GM21526 (cell line): ENCODE measurements around the gene TNNI2.
"Not testable (repeated sequence)": the region's sequence is repeated elsewhere in the genome, so short reads cannot be mapped to it uniquely, and the experiment has no call there.

Experiments used
- ATAC-seq: cut with Tn5 transposase; IDR thresholded peaks from one replicate; pipeline ENCODE4 v1.9.1; 2021; ENCODE audit warnings: moderate library complexity; ENCODE audit not compliant: unreplicated experiment, low FRiP score

Gene TNNI2

DNA sequence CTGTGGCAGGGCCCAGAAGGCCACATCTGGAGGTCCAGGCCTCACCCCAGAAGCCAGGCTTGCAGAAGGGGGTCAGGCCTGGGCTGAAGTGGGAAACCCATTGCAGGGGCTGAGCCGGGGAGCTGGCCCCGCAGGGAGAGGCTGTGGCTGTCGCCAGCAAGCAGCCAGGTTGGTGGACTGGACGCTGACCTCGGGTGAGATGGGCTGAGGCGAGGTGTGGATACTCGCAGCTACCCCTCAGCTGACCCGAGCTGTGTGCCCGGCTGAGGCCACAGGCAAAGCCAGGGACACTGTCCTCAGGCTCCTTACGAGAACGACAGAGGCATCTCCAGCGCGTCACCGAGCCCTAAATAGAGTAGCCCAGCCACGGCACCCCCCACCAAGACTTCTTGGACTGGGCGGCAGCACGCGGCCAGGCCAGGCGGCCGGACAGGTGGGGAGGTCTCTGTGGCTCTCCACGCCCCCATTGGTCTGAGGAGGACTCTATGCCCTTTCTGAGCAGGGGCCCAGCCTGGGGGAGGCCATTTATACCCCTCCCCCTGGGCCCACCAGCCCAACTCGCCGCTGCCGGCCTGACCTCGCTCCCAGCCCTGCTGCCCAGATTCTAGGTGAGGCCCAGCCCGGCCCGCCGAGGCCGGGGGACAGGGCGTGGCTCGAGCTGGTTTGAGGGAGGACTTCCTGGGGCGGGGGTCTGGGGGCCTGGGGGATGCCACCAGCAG, at the start of gene TNNI2:
Gene TNNI2 (plus strand): TSS at position 556 of the 719 bp plus-strand sequence. CDS start 716 bp downstream, outside the sequence.
- no peak for ATAC-seq

DNA sequence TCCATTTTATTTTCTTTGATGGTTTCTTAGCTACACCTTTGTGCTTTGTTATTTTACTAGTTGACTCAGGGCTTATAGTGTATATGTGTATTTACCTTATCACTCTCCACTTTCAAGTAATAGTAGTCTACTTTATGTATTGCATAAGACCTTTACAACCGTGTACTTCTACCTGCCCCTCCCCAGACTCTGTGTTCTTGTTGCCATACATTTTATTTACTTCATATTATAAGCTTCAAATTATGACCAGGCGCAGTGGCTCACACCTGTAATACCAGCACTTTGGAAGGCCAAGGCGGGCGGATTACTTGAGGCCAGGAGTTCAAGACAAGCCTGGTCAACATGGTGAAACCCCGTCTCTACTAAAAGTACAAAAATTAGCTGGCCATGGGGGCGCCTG, 46.9 kb upstream of the TNNI2 start:
- ATAC-seq = no peak

DNA sequence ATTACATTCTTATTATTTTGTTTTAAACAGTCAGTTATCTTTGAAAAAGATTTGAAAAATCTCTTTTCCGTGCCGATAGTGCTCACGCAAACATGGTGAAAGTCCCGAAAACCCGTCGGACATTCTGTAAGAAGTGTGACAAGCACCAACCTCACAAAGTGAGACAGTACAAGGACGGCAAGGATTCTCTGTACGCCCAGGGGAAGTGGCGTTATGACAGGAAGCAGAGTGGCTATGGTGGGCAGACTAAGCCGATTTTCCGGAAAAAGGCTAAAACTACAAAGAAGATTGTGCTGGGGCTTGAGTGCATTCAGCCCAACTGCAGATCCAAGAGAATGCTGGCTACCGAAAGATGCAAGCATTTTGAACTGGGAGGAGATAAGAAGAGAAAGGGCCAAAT, 46.3 kb upstream of the TNNI2 start:
- ATAC-seq = no peak

DNA sequence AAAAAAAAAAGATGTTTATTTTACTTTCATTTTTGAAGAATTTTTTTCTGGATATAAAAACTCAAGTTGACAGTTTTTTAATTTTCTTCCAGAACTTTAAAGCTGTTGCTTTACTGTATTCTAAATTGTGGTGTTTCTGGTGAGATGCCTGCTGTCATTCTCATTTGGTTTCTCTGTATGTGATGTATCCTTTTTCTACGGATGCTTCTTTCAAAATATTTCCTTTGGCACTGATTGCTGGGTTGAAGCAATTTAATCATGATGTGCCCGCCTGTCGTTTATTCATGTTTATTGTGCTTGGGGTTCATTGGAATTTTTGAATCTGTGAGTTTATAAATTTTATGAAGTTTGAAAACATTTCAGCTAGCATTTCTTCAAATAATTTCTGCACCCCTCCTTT, 45.7 kb upstream of the TNNI2 start:
- ATAC-seq = no peak

DNA sequence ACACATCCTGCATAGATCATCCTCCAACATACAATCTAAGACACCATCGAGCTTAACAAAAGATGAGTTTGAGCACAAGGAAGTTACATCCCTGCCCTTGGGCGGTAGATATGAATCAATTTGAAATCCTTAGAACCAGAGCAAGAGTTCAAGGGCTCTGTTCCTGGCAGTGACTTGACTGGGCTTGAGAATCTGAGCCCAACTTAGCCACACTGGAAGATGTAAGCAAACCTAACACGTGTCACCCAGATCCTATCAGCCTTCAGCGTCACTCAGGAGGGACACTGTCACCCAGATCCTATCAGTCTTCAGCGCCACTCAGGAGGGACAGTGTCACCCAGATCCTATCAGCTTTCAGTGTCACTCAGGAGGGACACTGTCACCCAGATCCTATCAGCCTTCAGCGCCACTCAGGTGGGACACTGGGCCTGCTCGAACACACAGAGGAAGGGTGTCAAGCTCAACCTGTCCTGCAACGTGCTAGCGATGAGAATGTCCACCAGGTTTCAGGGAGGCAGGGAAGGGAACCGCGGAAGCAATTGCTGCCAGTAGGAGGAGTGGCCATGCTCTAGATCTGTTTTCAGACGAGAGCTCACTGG, 42.3 kb upstream of the TNNI2 start:
- no peak for ATAC-seq

DNA sequence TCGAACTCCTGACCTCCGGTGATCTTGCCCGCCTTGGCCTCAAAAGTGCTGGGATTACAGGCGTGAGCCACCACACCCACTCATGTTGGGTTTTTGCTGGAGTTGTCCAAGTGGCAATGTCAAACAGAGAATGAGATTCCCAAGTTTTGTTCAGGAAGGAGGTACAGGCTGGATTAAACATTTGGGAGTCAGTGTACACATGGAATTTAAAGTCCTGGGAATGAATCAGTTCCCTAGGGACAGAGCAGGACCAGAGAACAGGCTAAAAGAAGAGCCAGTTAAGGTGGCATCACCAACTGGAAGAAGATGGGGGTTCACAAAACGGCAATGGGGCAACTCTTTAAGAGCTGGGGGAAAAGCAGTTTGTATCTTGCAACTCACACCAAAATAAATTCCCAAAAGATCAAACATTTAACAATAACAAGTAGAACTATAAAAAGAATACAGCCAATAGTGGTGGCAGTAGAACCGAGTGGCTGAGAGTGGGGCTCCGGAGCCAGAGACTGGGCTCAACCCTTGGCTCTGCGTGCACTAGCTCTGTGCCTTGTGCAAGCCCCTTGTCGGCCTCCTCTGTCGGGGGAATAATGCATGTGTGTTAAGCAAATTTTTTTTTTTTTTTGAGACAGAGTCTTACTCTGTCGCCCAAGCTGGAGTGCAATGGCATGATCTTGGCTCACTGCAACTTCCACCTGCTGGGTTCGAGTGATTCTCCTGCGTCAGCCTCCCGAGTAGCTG, 41.2 kb upstream of the TNNI2 start:
- ATAC-seq = no peak

DNA sequence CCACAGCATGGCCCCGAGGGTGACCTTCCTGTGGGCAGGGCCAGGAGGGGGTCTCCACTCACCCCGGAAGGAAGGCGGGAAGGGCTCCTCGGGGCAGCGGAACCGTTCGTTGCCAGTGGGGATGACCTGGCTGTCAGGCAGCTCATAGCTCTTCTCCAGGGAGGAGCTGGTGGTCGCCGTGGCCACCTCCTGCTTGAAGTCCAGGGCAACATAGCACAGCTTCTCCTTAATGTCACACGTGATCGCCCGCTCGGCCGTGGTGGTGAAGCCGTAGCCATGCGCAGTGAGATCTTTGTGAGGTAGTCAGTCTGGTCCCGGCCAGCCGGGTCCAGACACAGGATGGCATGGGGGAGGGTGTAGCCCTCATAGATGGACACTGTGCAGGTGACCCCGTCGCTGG, 35.5 kb upstream of the TNNI2 start:
- no peak for ATAC-seq

DNA sequence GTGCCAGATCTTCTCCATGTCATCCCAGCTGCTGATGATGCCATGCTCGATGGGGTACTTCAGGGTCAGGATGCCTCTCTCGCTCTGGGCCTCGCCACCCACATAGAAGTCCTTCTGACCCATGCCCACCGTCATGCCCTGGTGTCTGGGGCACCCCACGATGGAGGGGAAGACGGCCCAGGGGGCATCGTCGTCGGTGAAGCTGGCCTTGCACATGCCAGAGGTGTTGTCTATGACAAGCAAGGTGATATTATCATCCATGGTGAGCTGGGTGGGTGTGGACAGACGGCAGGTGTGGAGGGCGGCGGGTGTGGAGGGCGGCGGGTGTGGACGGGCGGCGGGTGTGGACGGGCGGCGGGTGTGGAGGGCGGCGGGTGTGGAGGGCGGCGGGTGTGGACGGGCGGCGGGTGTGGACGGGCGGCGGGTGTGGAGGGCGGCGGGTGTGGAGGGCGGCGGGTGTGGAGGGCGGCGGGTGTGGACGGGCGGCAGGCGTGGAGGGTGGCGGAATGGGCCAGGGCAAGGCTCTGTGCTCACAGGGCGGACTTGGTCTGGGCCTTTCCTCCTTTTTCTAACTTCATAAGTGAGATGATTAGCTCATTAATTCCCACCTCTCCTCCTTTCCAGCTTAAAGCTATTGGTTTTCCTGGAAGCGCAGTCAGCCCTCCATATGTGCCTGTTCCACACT, 34.8 kb upstream of the TNNI2 start:
- ATAC-seq = not testable (repeated sequence)

DNA sequence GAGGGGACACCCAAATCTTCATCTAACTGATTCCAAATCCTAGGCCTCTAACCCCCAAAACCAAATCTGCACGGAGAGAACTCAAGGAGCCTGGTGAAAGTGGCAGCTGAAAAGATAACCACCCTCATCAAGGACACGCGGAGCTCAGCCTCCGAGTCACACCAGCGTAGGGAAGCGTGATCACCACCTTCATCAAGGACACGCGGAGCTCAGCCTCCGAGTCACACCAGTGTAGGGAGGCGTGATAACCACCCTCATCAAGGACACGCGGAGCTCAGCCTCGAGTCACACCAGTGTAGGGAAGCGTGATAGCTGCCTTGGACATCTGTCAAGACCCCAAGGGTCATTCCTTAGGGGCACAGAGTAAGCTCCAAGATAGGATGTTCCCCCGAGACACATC, 33.3 kb upstream of the TNNI2 start:
- ATAC-seq = no peak

DNA sequence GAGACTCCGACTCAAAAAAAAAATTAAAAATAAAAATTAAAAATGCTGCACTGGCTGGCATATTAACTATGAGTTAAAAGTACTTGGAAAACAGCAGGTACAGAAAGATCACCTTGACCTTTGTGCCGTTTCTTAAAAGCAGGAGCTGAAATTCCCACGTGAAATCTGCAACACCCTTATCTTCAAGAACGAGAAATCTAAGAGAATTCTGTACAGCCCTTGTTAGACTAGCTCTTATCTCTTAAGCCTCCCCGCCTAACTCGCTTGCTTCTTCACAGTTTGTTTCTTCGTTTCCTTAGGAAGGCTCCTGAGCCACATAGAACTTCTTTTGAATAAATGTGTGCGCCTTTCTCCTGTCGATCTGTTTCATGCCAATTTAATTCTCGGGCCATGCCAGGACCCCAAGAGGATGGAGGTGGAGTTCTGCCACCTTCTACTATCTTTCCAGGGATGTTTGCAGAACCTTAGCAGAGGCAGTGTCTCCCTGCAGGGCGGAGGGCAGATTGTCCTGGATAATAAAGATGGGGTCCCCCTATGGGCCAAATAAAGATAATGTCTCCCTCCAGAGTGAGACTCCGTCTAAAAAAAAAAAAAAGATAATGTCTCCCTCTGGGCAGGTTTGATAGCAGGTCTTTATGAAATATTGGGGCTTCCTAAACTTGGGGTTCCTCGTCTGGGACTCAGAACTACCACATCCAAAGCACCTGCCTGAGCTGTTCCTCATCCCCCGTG, 31.4 kb upstream of the TNNI2 start:
- ATAC-seq = no peak

DNA sequence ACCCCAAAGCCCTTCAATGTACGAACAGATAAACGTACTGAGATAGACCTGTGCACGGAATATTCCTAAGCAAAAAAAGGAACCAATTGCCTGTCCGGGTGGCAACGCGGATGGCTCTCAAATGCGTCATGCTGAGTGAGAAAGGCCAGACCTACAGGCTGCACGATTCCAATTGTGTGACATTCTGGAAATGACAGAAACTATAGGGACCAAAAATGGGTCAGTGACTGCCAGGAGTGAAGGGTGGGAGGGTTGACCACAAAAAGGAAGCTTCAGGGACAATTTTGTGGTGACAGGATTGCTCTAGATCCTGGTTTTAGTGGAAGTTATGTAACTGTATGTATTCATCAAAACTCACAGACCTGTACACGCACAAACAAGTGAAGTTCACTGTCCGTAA, 28.0 kb upstream of the TNNI2 start:
- no peak for ATAC-seq

DNA sequence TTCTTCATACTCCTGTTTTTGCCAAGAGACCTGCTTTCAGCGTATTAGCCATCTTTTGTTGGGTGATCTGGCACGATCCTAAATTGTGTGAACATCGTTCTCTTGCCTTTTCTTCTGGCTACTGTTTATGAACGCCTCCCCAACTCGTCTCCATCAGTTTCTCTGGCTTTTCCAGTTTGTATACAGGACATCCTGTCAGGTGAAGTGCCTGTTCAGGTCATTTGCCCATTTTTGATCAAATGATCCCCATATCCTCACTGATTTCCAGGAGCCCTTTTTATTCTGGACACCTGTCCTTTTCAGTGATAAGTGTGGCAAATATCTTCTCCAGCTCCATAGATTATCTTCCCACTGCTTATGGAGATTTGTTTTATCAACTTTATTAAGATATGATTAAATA, 26.5 kb upstream of the TNNI2 start:
- no peak for ATAC-seq

DNA sequence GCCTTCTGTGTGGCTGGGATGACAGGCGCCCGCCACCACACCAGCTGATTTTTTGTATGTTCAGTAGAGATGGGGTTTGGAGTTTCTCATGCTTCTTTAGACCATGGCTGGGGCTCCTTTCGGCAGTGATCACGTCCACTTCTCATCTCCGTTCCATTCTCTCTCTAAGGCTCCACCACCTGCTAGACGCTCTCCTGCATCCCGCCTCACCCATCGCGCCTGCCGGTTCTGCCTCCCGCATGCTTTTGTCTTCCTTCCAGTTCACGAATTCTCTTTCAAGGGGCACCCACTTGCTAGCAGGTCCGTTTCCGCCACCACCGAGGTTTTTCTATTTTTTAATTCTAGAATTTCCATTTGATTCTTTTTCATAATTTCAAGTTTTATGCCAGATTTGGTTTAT, 26.0 kb upstream of the TNNI2 start:
- ATAC-seq = no peak

DNA sequence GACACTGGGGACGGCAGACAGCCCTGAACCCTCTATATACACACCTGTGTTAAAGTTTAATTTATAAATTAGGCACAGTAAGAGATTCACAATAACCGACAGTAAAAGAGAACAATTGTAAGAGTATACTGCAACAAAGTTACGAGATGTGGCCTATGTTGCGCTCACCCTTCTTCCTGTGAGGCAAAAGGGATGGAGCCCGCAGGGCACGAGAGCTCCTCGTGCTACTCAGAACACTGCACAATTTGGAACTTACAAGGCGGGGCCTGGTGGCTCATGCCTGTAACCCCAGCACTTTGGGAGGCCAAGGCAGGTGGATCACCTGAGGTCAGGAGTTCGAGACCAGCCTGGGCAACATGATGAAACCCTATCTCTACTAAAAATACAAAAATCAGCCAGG, 25.4 kb upstream of the TNNI2 start:
- ATAC-seq = not testable (repeated sequence)

DNA sequence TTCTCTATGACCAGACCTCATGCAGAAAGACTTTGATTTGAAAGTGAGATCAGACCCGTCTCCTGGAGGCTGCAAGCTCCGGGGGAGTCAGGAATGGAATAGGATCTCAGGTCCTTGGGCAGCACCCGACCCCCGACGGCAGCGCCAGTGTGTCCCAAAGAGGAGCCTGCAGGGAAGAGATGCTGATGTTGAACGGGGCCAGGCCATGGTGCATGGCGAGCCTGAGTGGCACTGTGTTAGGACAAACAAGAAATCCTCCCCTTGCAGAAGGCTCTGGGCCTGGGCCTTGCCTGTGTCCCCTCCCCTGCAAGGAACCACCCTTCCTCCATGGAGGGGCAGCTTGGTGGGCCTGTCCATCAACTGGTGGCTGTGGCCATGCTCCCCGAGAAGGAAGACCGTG, 24.1 kb upstream of the TNNI2 start:
- no peak for ATAC-seq

DNA sequence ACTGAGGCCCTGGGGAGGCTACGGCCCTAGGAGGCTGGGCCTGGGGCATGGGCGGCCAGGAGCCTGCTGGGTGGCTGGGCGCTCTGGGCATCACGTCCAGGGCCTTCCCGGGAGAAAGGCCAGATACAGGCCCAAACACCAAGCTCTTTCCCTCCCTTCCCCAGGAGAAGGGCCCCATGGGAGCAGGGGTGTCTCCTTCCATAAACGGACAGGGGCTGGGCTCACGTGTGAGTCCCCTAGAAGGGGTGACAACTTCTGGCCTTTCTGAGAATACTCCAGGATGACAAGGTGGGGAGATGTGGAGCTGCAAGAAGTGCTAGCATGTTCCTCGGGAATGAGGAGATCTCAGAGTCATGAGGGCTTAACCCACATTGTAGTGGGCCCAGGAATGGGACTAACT, 23.5 kb upstream of the TNNI2 start:
- no peak for ATAC-seq

DNA sequence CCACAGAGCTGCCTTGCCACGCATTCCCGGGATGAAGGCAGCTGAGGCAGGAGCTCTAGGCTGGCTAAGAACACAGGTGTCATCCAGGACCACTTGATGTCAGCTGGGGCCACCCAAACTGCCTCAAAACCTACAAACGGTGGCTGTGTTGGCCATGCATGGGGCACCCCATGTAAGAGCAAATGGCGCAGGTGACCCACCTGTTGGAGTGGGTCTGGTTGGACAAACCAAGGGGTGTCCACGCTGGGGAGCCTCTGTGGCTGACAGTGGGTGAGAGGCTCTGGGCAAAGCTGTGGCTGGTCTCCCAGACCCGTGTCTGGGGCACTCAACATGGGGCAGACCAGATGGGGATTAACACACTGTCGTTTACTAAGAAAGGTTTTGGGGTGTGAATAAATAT, 23.0 kb upstream of the TNNI2 start:
- ATAC-seq = no peak

DNA sequence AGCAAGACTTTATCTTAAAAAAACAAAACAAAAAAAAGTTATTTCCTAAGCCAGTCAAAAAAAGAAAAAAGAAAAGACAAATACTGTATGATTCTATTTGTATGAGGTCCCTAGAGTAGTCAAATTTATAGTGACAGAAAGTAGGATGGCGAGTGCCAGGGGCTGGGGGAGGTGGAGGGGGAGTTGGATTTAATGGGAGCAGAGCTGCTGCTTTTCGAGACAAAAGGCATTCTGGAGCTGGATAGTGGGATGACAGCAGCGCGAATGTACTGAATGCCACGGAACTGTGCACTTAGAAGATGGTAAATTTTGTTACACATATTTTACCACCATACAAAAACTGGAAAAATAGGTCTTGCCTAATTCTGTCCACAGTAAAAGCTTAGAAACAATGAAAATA, 21.8 kb upstream of the TNNI2 start:
- no peak for ATAC-seq

DNA sequence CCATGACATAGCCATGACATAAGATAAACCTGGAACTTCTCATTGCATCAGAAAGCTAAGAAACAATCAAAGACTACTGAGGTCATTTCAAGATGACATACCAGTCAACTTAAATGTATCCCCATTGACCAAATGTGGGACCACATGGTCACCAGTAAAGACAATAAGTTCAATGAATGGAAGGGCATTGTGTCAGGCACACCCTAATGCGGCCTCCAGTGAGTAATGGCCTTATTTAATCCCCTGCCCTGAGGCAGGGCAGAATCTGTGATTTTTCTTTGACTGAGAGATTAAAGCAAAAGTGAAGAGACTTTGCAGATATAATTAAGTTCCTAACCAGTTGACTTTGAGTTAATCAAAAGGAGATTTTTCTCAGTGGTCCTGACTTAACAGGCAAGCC, 21.3 kb upstream of the TNNI2 start:
- no peak for ATAC-seq

DNA sequence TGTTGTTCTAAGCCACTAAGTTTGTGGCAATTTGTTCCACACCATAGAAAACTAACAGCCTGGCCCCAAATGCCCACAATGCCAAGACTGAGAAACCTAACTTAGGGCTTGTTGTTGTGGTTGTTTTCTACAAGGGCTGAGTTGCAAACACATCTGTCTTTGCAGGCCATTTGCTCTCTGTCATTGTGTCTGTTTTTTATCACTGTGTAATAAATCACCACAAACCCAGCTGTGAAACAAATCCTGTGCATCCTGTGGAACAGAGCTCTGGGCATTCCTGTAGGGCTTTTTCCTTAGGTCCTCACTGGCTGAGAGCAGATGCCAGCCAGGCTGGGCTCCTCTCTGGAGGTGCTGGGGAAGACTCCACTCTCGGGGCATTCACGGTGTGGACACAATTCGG, 19.7 kb upstream of the TNNI2 start:
- ATAC-seq = no peak
